WTC11 (cell line): ENCODE data around the gene OOSP2. TPM values are rescaled to one million over a fixed set of nuclear protein-coding genes. Genes with fewer than 3 reads are reported as not detected.

Experiments
- ATAC-seq: fragments of 200-7000 bp; cut with Tn5 transposase; 2 replicates; pipeline ENCODE4 v1.10.0; 2021; ENCODE audit warnings: mild to moderate bottlenecking, moderate library complexity
- CTCF ChIA-PET: fragments of 300-600 bp; sonication (Branson Sonifier 250); formaldehyde crosslinking; loops from one replicate; lab custom pipeline; 2021; ENCODE audit warnings: antibody characterized with exemption; lab: Charles Lee
- POLR2A ChIA-PET: fragments of 350-600 bp; sonication (Branson Sonifier 250); formaldehyde crosslinking; loops from one replicate; lab custom pipeline; 2021; ENCODE audit warnings: antibody characterized with exemption; lab: Charles Lee
- DNase-seq: peaks from one replicate; pipeline ENCODE4 v3.0.0; 2021; ENCODE audit warnings: low spot score
- H3K27ac Mint-ChIP-seq: 2 replicates; pipeline ENCODE4 v1.8.0; 2021; ENCODE audit warnings: mixed read lengths
- H3K27me3 Mint-ChIP-seq: 2 replicates; pipeline ENCODE4 v1.8.0; 2021; ENCODE audit warnings: low read depth, mild to moderate bottlenecking, moderate library complexity, mixed read lengths
- H3K36me3 Mint-ChIP-seq: 2 replicates; pipeline ENCODE4 v1.8.0; 2021; ENCODE audit warnings: mixed read lengths
- H3K4me1 Mint-ChIP-seq: 2 replicates; pipeline ENCODE4 v1.8.0; 2022; ENCODE audit warnings: mixed read lengths
- H3K4me3 Mint-ChIP-seq: 2 replicates; pipeline ENCODE4 v1.8.0; 2021; ENCODE audit warnings: mild to moderate bottlenecking, moderate library complexity, mixed read lengths
- H3K9me3 Mint-ChIP-seq: 2 replicates; pipeline ENCODE4 v1.8.0; 2021; ENCODE audit warnings: mixed read lengths
- ATF1 ChIP-seq: sonication (generic); formaldehyde crosslinking; IDR thresholded peaks from 2 replicates; pipeline ENCODE4 v1.8.1; 2023; ENCODE audit warnings: mild to moderate bottlenecking, moderate library complexity, missing genetic modification reagents
- CREM ChIP-seq: sonication (generic); formaldehyde crosslinking; IDR thresholded peaks from 2 replicates; pipeline ENCODE4 v1.8.1; 2022; ENCODE audit warnings: mild to moderate bottlenecking, missing genetic modification reagents, moderate library complexity
- CTCF ChIP-seq: fragments of 200-600 bp; IDR thresholded peaks from 2 replicates; pipeline ENCODE4 v1.8.0; 2022; ENCODE audit warnings: antibody characterized with exemption
- E2F5 ChIP-seq: sonication (generic); formaldehyde crosslinking; IDR thresholded peaks from 2 replicates; pipeline ENCODE4 v1.8.1; 2022; ENCODE audit warnings: mild to moderate bottlenecking, moderate library complexity, missing genetic modification reagents
- ELF4 ChIP-seq: sonication (generic); formaldehyde crosslinking; IDR thresholded peaks from 2 replicates; pipeline ENCODE4 v1.8.1; 2022; ENCODE audit warnings: low read depth, mild to moderate bottlenecking, moderate library complexity, missing genetic modification reagents
- EMX1 ChIP-seq: fragments of 250-450 bp; sonication (Bioruptor Pico); IDR thresholded peaks from 2 replicates; pipeline ENCODE4 v1.8.0; 2021; ENCODE audit warnings: mild to moderate bottlenecking
- FOXJ3 ChIP-seq: sonication (generic); formaldehyde crosslinking; IDR thresholded peaks from 2 replicates; pipeline ENCODE4 v1.9.0; 2021; ENCODE audit warnings: missing genetic modification reagents, mild to moderate bottlenecking, borderline replicate concordance
- FOXK1 ChIP-seq: sonication (generic); formaldehyde crosslinking; IDR thresholded peaks from 2 replicates; pipeline ENCODE4 v1.8.0; 2022; ENCODE audit warnings: mild to moderate bottlenecking, moderate library complexity, missing genetic modification reagents
- FOXP1 ChIP-seq: sonication (generic); formaldehyde crosslinking; IDR thresholded peaks from 2 replicates; pipeline ENCODE4 v1.8.0; 2022; ENCODE audit warnings: missing genetic modification reagents, mild to moderate bottlenecking, moderate library complexity, borderline replicate concordance
- GRHL2 ChIP-seq: fragments of 250-450 bp; sonication (Bioruptor Pico); IDR thresholded peaks from 2 replicates; pipeline ENCODE4 v1.8.0; 2022; ENCODE audit warnings: mild to moderate bottlenecking, moderate library complexity; ENCODE audit not compliant: insufficient replicate concordance, severe bottlenecking
- HMGA2 ChIP-seq: fragments of 250-450 bp; sonication (Bioruptor Pico); IDR thresholded peaks from 2 replicates; pipeline ENCODE4 v1.4.0; 2021; ENCODE audit warnings: mild to moderate bottlenecking, moderate library complexity
- MYBL2 ChIP-seq: sonication (generic); formaldehyde crosslinking; IDR thresholded peaks from 2 replicates; pipeline ENCODE4 v1.8.1; 2023; ENCODE audit warnings: mild to moderate bottlenecking, moderate library complexity, missing genetic modification reagents
- NFATC4 ChIP-seq: fragments of 250-450 bp; sonication (Bioruptor Pico); IDR thresholded peaks from 2 replicates; pipeline ENCODE4 v1.9.0; 2021; ENCODE audit warnings: mild to moderate bottlenecking
- NFE2L1 ChIP-seq: sonication (generic); formaldehyde crosslinking; IDR thresholded peaks from 2 replicates; pipeline ENCODE4 v1.8.1; 2023; ENCODE audit warnings: missing genetic modification reagents
- TCF7 ChIP-seq: sonication (generic); formaldehyde crosslinking; IDR thresholded peaks from 2 replicates; pipeline ENCODE4 v1.8.0; 2022; ENCODE audit warnings: mild to moderate bottlenecking, low read depth, missing genetic modification reagents, moderate library complexity
- TEAD4 ChIP-seq: sonication (generic); formaldehyde crosslinking; IDR thresholded peaks from 2 replicates; pipeline ENCODE4 v1.8.0; 2022; ENCODE audit warnings: mild to moderate bottlenecking, missing genetic modification reagents
- ZNF232 ChIP-seq: sonication (generic); formaldehyde crosslinking; IDR thresholded peaks from 2 replicates; pipeline ENCODE4 v1.8.0; 2022; ENCODE audit warnings: mild to moderate bottlenecking, missing genetic modification reagents
- ZNF317 ChIP-seq: sonication (generic); formaldehyde crosslinking; IDR thresholded peaks from 2 replicates; pipeline ENCODE4 v1.8.1; 2023; ENCODE audit warnings: low read depth, mild to moderate bottlenecking, moderate library complexity, missing genetic modification reagents, borderline replicate concordance
- total RNA-seq: library from RNA; stranded (reverse); gene quantifications from 3 replicates; pipeline ENCODE4 v1.2.3, GENCODE V29; 2021
- TF ChIP-seq, protein P1 (sequence below): fragments of 250-450 bp; sonication (Bioruptor Pico); IDR thresholded peaks from 2 replicates; pipeline ENCODE4 v1.9.0; 2021; ENCODE audit warnings: mild to moderate bottlenecking
- TF ChIP-seq, protein P2 (sequence below): sonication (generic); formaldehyde crosslinking; IDR thresholded peaks from 2 replicates; pipeline ENCODE4 v1.8.0; 2023; ENCODE audit warnings: missing genetic modification reagents
- TF ChIP-seq, protein P3 (sequence below): fragments of 250-450 bp; sonication (Bioruptor Pico); conservative IDR thresholded peaks from 2 replicates; pipeline ENCODE4 v1.9.0; 2021; ENCODE audit warnings: mild to moderate bottlenecking

OOSP2 gene
- total RNA-seq, 1 experiment from 2014 or later = not detected

DNA sequence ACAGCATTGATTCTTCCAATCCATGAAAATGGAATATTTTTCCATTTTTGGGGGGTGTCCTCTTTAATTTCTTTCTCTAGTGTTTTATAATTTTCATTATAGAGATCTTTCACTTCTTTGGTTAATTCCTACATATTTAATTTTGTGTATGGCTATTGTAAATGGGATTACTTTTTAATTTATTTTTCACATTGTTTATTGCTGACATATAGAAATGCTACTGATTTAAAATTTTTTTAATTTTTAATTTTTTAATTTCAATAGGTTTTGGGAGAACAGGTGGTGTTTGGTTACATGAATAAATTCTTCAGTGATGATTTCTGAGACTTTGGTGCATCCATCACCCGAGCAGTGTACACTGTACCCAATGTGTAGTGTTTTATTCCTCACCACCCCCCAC is 49.8 kb upstream of the OOSP2 start:
- CTCF ChIA-PET = no interaction called here
- Mint-ChIP-seq H3K9me3 (peaks cover 41% of the 10 kb centered on the region), H3K27me3 (no peaks in the 10 kb centered on the region), H3K4me1 (no peaks in the 10 kb centered on the region), H3K36me3 (peaks cover 15% of the 10 kb centered on the region; the same call in 1 of the 2 replicates), H3K4me3 (no peak overlapping the region), H3K27ac (no peak overlapping the region)
- TF ChIP-seq FOXK1 (CRISPR knock-in tag) (no peak), ELF4 (CRISPR knock-in tag) (no peak), HMGA2 (CRISPR knock-in tag) (no peak), GRHL2 (no peak), ZNF232 (no peak), FOXJ3 (CRISPR knock-in tag) (no peak), MYBL2 (CRISPR knock-in tag) (no peak), CTCF (no peak)
- ATAC-seq = no peak
- POLR2A ChIA-PET = no interaction called here
- DNase-seq = no peak

DNA sequence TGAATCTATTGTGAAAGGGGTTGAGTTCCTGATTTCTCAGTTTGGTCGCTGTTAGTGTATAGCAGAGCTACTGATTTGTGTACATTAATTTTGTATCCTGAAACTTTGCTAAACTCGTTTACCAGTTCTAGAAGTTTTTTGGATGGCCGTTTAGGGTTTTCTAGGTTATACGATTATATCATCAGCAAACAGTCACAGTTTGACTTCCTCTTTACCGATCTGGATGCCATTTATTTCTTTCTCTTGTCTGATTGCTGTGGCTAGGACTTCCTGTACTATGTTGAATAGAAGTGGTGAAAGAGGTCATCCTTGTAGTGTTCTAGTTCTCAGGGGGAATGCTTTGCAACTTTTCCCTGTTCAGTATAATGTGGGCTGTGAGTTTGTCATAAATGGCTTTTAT is 47.8 kb upstream of the OOSP2 start:
- CTCF ChIA-PET = no interaction called here
- POLR2A ChIA-PET = no interaction called here
- Mint-ChIP-seq H3K27ac (no peak overlapping the region), H3K4me3 (no peak overlapping the region), H3K27me3 (no peaks in the 10 kb centered on the region), H3K36me3 (peaks cover 15% of the 10 kb centered on the region; the same call in 1 of the 2 replicates), H3K4me1 (no peaks in the 10 kb centered on the region), H3K9me3 (peaks cover 41% of the 10 kb centered on the region)
- DNase-seq (no peak), ATAC-seq (no peak)
- TF ChIP-seq, protein P1, sequence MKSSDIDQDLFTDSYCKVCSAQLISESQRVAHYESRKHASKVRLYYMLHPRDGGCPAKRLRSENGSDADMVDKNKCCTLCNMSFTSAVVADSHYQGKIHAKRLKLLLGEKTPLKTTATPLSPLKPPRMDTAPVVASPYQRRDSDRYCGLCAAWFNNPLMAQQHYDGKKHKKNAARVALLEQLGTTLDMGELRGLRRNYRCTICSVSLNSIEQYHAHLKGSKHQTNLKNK = no peak
- TF ChIP-seq NFATC4 (no peak), ATF1 (no peak), TEAD4 (CRISPR knock-in tag) (no peak), NFE2L1 (no peak), TCF7 (CRISPR knock-in tag) (no peak), MYBL2 (CRISPR knock-in tag) (no peak), FOXP1 (CRISPR knock-in tag) (no peak), E2F5 (CRISPR knock-in tag) (no peak), CREM (CRISPR knock-in tag) (no peak), EMX1 (CRISPR knock-in tag) (no peak), ZNF317 (CRISPR knock-in tag) (no peak), CTCF (no peak)
- TF ChIP-seq, protein P2, sequence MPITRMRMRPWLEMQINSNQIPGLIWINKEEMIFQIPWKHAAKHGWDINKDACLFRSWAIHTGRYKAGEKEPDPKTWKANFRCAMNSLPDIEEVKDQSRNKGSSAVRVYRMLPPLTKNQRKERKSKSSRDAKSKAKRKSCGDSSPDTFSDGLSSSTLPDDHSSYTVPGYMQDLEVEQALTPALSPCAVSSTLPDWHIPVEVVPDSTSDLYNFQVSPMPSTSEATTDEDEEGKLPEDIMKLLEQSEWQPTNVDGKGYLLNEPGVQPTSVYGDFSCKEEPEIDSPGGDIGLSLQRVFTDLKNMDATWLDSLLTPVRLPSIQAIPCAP (CRISPR knock-in tag) = no peak
- TF ChIP-seq, protein P3, sequence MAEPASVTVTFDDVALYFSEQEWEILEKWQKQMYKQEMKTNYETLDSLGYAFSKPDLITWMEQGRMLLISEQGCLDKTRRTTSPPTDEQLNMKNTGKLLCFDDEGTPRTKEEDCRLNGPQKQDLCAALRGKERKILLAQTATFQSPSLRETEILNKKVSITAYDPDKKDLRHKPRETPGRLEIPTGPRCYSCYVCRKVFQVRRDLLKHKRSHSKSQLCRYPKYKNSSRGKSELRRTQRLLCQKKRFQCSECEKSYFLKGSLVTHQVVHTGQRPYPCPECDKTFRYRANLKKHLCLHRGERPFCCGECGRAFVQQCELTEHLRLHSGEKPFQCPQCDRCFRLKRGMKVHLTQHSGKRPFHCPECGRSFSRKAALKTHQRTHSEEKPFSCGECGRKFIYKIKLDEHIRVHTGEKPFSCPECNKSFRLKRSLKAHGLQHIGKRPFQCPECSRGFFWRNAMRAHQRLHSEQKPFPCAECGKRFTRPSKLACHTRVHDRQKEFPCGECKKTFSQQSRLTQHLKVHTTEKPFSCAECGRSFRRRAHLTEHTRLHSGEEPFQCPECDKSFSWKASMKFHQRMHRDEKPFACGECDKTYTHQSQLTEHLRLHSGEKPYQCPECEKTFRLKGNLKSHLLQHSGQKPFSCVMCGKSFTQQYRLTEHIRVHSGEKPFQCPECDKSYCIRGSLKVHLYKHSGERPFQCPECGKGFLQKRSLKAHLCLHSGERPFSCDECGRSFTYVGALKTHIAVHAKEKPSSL (CRISPR knock-in tag) = no peak
